CD4-positive, alpha-beta T cell treated with Interleukin-17A for 1 hour (primary cell): Measurements from ENCODE around the gene TADA2A.

ENCODE experiments used
- DNase-seq: peaks from one replicate; pipeline ENCODE4 v3.0.0-alpha.2; 2020

Gene TADA2A

GRCh38 chr17:37406635-37407461 lies at the start of gene TADA2A, which contains the start of gene ACACA:
Gene TADA2A (plus strand): TSS chr17:37406886. CDS start chr17:37411366, 4,480 bp downstream.
Gene ACACA (minus strand): TSS chr17:37406836. CDS start chr17:37406299, 537 bp downstream.
- peak; percentile 75 for DNase-seq

- peak; percentile 26 for DNase-seq
These were observed 48.4 kb upstream of the TADA2A start for GRCh38 chr17:37358098-37358829.

DNA sequence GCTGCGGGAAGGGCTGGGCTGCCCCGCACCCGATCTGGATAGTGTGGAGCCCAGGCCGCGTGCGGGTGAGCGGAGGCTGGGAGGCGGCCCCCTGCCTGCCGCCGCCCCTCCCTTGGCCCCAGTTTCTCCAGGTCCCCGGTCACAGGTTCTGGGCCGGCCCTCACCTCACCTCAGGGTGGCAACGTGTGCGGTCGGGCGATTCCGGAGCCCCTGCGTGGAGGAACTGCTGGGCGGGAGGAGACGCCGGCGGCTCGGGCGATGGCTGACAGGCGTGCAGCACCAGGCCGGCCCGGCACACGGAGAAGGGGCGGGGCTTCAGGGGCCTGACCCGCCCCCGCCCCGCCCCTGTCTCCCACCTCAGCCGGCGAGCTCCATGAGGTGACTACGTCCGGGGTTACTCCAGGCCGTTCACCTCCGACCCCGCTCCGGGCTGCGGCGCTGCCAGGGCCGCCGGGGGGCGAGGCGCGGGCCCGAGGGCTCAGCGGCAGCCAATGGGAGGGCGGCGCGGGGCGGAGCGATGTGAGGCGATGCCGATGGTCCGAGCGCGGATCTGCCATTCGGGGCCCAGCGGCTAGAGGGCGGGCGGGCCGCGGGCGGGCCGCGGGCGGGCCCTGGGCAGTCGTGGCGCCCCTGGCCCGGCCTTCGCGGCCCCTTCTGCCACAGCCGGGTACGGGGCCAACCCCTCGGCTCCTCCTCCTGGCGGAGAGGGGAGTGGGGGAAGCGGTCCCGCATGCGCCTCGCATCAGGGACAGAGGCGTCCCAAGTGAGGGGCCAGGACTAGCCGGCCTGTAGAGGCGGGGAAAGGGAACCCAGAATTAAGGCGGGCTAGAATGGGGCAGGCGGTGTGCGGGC lies 47.6 kb upstream of the TADA2A start:
- DNase-seq: peak; percentile 95

DNA sequence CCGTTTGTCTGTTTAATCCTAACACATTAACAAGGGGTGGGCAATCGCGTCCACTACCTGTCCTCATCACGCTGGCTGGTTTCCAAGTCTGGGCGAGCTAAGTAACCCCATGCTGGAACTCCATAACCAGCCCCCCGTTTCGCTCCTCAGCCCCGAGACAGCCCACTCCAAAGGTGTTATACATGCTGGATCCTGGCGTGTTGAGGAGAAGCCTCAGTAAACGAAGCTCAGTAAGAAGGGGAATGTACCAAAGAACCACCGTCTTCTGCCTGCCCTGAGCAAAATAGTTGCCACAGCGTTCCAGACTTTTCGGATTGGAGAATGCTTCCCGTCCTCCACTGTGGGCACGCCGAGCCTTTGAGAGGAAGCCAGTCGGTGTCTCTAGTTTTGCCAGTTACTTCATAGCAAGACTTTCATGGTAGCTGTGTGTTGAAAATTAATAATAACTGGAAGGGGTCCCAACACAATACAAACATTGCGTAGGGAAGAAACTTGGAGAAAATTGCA lies 47.0 kb upstream of the TADA2A start:
- no peak for DNase-seq

GRCh38 chr17:37360632-37361031 lies 46.1 kb upstream of the TADA2A start:
- no peak for DNase-seq

GRCh38 chr17:37361543-37361942 lies 45.1 kb upstream of the TADA2A start:
- no peak for DNase-seq

GRCh38 chr17:37365589-37365988 lies 41.1 kb upstream of the TADA2A start:
- DNase-seq: no peak

DNA sequence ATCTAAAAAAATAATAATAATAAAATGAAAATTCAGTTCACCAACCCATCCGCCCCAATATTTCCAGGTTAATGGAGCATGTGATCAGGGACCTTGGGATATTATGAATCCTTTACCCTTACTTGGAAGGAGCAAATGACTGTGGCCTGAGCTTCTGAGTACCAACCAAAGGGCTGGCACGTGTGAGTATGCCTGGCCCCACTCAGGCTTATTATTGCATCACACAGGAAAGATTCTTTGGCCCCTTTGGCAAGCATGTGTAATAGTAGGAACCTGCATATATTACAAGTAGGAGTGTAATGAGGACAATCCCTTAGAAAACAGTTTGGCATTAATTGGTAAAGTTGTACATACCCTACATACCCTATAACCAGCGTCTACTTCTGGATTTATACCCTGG lies 38.1 kb upstream of the TADA2A start:
- DNase-seq: no peak

- peak; percentile 80 for DNase-seq
These were observed 33.0 kb upstream of the TADA2A start for GRCh38 chr17:37373530-37374159.

DNA sequence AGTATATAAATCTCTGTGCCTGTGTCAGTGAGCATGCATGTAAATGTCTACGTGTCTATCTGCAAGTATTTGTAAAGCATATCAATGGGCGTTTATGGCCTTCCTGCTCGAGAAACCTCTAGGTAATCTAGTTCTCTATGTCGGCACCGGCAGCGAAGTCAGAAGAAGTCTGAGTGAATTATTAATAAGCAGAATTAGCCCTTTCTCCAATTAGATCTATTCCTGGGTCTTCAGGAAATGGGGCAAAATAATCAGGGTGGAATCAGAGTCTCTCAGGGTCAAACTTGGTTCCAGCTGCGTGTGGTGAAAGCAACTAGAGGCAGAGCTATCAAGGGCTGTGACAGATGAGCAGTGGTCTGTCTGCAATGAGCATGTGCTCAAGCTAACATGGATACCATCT lies 31.0 kb upstream of the TADA2A start, which contains the start of gene C17orf78:
Gene C17orf78 (plus strand): TSS at position 280 of the 400 bp plus-strand sequence. CDS start 108 bp downstream, at position 388.
- DNase-seq: no peak

GRCh38 chr17:37382056-37382455 lies 24.6 kb upstream of the TADA2A start:
- no peak for DNase-seq

DNA sequence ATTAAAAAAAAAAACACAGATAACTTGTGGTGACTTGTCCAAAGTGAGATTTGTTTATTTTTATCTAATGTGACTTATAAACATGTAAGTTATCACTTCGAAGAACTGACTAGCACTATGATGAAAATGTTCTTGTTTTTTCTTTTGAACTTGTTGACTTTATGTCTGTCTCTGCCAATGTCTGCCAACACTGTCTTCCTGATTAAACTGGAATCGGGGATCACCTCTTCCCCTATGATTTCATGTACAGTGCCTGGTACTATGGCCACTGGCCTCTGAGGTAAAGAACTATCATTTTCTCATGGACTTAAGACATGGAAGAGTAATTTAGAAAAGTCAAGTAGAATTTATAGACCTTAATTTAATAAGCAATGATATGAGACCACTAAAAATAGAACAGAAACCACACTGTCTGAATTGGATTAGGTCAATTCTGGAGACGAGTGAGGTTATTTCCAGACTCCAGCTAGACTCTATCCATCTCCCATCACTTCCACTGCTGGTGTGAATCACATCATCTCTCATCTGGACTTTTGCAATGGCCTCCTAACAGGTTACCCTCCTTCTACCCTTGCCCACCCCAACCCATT lies 22.0 kb upstream of the TADA2A start:
- no peak for DNase-seq

DNA sequence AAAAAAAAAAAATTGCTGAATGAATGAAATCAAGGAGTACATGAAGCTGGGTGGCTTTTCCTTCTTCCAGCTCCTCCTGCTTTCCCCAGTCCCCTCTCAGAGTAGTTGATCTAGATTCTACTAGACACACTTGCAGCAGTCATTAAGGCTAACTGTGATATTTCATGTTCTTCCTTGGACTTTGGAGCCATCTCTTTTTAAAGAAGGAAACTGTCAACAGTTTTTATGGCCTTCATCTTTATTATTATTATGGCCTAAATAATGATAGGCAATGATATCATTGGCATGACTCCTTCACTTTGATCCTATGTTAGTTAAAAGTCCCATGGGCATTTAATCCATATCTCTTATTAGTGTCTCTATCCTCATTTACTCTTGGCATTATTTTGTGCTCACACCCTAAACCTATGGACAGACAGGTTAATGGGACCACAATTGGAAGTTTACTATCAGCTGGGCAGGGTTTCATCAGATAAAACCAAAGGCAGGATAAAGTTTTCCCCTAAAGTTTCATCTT lies 21.2 kb upstream of the TADA2A start:
- DNase-seq: no peak

- DNase-seq: no peak
These were observed 20.2 kb upstream of the TADA2A start for GRCh38 chr17:37386462-37386861.

GRCh38 chr17:37388266-37388665 lies 18.4 kb upstream of the TADA2A start:
- no peak for DNase-seq

GRCh38 chr17:37389160-37389559 lies 17.5 kb upstream of the TADA2A start:
- DNase-seq: no peak

- no peak for DNase-seq
These were observed 15.5 kb upstream of the TADA2A start for GRCh38 chr17:37391146-37391545.

GRCh38 chr17:37392024-37392590 lies 14.6 kb upstream of the TADA2A start:
- no peak for DNase-seq

- no peak for DNase-seq
These were observed 13.3 kb upstream of the TADA2A start for GRCh38 chr17:37393352-37393751.

DNA sequence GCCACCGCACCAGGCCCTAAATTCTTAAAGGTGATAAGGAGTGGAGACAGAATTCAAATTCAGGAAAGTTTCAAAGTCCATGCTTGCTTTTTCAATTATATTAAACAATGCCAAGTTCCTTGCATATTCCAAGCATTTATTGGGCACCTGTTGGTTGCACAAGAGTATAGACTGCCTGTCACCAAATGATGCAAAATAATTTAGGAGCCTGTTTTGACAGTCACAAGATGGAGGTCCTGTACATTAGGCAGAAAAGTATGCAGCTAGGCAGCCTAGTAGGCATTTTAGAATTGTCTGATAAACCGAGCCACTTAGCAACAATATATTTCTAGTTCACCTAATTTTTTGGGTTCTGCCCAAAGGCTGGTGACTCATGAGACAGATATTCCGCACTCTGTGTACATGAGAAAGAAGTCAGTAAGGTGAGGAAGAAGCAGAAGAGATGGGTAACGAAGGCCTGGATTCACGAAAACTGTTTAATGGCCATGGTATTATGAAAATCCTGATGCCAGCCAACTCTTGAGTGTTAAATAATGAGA lies 7.4 kb upstream of the TADA2A start:
- no peak for DNase-seq

DNA sequence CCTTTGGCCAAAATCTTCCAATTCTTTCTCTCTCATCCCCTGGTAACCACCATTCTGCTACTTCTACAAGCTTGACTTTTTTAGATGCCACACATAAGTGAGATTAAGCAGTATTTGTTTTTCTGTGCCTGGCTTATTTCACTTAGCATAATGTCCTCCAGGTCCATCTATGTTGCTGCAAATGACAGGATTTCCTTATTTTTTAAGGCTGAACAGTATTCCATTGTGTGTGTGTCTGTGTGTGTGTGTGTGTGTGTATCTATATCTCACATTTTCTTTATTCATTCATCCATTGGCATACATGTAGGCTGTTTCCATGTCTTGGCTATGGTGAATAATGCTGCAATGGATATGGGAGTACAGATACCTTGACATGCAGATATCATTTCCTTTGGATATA lies 6.2 kb upstream of the TADA2A start:
- no peak for DNase-seq
